ENCODE results near the gene NEURL2. TPM values are rescaled to one million over a fixed set of nuclear protein-coding genes. Genes with fewer than 3 reads are reported as not detected.

Gene NEURL2
- total RNA-seq, 1 donor from 2014 or later, result 4.0 TPM

DNA sequence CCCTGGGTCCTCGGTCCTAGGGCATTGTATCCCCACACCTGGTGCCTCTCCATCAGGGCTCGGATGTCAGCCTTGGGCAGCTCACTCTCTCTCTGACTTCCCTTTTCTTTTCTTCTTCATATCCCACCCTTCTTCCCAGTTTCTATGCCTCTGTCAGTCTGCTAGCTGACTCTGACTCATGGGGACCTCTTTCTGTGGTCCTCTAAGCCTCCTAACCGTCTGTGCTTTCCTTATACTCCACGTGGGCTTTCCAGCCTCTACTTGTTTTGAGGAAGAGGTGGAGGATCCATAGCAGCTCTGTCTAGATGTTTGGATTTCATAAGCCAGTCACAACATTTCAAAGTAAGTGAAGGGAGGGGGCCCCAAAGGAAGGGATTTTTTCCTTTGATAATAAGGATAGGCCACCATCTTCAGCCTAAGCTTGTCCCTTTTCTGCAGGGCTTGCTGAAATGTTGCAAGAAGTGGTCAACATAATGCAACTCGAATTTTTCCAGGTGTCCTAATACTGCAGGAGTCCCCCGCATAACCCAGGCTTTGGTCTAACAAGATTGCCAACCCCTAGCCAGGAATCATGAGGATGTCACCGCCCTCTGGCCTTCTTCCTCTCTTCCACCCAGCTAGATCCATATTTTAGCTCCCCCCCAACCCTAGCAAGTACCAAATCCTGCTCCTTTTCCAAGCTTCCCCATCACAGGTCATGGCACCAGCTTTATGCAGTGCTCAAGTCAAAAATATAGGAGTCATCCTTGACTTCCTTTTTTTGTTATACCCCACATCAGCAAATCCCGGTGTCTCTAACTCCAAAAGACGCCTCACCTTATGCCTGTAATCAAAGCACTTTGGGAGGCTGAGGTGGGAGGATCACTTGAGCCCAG, 29.7 kb upstream of the NEURL2 start:
- TF ChIP-seq, protein P1, sequence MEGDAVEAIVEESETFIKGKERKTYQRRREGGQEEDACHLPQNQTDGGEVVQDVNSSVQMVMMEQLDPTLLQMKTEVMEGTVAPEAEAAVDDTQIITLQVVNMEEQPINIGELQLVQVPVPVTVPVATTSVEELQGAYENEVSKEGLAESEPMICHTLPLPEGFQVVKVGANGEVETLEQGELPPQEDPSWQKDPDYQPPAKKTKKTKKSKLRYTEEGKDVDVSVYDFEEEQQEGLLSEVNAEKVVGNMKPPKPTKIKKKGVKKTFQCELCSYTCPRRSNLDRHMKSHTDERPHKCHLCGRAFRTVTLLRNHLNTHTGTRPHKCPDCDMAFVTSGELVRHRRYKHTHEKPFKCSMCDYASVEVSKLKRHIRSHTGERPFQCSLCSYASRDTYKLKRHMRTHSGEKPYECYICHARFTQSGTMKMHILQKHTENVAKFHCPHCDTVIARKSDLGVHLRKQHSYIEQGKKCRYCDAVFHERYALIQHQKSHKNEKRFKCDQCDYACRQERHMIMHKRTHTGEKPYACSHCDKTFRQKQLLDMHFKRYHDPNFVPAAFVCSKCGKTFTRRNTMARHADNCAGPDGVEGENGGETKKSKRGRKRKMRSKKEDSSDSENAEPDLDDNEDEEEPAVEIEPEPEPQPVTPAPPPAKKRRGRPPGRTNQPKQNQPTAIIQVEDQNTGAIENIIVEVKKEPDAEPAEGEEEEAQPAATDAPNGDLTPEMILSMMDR (IDR thresholded peaks at IDR 0.05), result no peak
- H3K4me3 ChIP-seq, result no peak overlapping the region
- intact Hi-C loops (cut with DNase I), result no loop called here
- no peak for DNase-seq (ENCODE audit: low spot score in 2 of 2)
- no peaks in the 10 kb centered on the region for H3K27me3 ChIP-seq
- H3K4me1 ChIP-seq, result peaks cover 7 to 16% of the 10 kb centered on the region in 2 donors
- H3K36me3 ChIP-seq, result no peaks in the 10 kb centered on the region
- H3K9me3 ChIP-seq, result no peaks in the 10 kb centered on the region
- H3K27ac ChIP-seq, result peak overlapping the region; percentile 33 to 50

DNA sequence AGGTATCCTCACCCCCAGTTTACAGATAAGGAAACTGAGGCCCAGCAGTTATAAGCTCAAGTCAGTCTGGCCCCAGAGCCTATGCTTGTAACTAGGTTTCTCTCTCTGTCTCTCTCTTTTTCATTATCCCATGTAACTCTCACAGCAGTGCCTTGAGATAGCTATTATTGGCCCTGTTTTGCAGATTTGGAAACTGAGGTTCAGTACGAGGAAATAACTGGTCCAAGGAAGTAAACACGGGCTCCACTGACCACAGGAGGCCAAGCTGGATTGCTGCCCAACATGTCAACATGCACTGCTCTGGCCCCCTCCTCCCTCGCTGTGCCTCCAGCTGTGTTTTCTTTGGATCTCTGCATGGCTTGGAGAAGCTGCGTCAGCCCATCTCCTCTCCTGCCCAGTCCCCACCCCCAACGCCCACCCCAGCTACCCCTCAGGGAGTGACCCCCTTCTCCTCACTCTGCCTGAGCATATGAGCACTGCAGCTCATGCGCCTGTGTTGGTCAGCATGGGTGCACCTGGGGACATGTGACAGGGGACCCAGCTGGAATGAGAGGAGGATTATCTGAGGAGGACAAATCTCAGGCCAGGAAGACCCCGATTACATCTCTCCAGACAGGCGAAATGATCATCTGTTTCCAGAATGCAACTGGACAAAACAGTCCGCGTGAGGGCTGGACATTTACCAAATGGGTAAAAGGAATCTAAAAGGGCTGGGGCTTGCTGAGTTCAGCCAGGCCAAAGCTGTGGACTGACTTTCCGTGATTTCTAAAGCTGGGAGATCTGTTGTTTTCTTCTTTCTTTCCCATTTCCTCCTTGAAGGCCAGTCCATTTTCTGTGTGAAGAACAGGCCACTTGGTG, 28.8 kb upstream of the NEURL2 start:
- DNase-seq (ENCODE audit: low spot score in 2 of 2), result no peak
- H3K9me3 ChIP-seq, result no peaks in the 10 kb centered on the region
- H3K4me3 ChIP-seq, result no peak overlapping the region
- no peaks in the 10 kb centered on the region for H3K27me3 ChIP-seq
- H3K27ac ChIP-seq, result peak overlapping the region; percentile 37 to 50
- intact Hi-C loops (cut with DNase I), result no loop called here
- H3K36me3 ChIP-seq, result no peaks in the 10 kb centered on the region
- peaks cover 7 to 16% of the 10 kb centered on the region in 2 donors for H3K4me1 ChIP-seq
- TF ChIP-seq, protein P1 (IDR thresholded peaks at IDR 0.05), result no peak

DNA sequence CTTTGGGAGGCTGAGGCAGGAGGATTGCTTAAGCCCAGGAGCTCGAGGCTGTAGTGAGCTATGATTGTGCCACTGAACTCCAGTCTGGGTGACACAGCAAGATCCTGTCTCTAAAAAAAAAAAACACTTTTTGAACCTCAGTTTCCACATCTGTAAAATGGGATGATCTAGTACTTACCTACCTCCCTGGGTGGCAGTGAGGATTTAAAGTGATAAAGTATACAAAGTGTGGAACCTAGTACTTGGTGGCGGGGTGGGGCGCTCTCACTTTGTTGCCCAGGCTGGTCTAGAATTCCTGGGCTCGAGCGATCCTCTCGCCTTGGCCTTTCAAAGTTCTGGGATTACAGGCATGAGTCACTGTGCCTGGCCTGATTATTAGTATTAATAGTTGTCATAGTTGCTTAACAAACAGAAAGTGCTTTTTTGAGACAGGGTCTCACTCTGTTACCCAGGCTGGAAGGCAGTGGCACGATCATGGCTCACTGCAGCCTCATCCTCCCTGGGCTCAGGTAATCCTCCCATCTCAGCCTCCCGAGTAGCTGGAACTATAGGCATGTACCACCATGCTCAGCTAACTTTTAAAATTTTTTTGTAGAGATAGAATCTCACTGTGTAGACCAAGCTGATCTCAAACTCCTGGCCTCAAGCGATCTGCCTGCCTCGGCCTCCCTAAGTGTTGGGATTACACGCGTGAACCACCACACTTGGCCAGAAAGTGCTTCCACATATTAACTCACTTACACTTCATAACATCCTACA, 27.9 kb upstream of the NEURL2 start:
- no peak overlapping the region for H3K4me3 ChIP-seq
- no peaks in the 10 kb centered on the region for H3K36me3 ChIP-seq
- H3K27me3 ChIP-seq, result no peaks in the 10 kb centered on the region
- H3K4me1 ChIP-seq, result peaks cover under 1 to 10% of the 10 kb centered on the region in 2 donors
- peak overlapping the region; percentile 37 to 50 for H3K27ac ChIP-seq
- no peaks in the 10 kb centered on the region for H3K9me3 ChIP-seq
- intact Hi-C loops (cut with DNase I), result no loop called here
- DNase-seq (ENCODE audit: low spot score in 2 of 2), result no peak
- TF ChIP-seq, protein P1 (IDR thresholded peaks at IDR 0.05), result no peak

DNA sequence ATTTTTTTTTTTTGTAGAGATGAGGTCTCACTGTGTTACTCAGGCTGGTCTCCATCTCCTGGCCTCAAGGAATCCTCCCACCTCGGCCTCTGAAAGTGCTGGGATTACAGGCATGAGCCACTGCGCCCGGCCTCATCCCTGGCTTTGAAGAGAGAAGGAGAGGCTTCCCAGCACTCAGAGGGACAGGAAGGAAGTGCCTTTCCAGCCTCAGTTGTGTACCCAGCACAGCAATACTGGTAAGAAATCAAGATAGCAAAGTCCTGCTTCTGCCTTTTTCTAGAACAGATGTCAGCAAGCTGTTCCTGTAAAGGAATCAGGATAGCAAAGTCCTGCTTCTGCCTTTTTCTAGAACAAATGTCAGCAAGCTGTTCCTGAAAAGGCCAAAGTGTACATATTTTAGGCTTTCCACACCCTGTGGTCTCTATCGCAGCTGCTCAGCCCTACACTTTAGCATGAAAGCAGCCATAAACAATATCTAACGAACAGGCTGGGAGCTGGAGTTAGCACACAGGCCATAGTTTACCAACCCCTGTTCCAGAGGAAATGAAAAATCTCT, 27.3 kb upstream of the NEURL2 start:
- no peaks in the 10 kb centered on the region for H3K36me3 ChIP-seq
- TF ChIP-seq, protein P1 (IDR thresholded peaks at IDR 0.05), result no peak
- DNase-seq (ENCODE audit: low spot score in 2 of 2), result no peak
- H3K27ac ChIP-seq, result peak overlapping the region; percentile 37 to 53
- intact Hi-C loops (cut with DNase I), result no loop called here
- H3K4me1 ChIP-seq, result peaks cover 0 to 10% of the 10 kb centered on the region in 2 donors
- no peaks in the 10 kb centered on the region for H3K9me3 ChIP-seq
- H3K27me3 ChIP-seq, result no peaks in the 10 kb centered on the region
- no peak overlapping the region for H3K4me3 ChIP-seq

DNA sequence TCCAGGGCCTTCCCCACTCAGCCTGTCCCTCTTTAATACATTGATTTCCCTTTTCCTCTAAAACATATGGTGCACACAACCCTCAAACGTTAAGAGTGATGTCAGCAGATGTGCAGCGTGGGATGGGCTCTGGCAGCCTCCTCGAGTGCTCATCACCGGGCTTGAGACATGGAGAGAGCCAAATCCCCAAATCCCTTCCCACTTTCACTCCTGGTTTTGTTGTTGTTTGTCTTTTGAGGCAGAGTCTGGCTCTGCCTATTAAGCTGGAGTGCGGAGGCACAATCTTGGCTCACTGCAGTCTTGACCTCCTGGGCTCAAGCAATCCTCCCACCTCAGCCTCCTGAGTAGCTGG, 26.8 kb upstream of the NEURL2 start:
- Histone ChIP-seq H3K27me3 (no peaks in the 10 kb centered on the region), H3K4me3 (no peak overlapping the region), H3K36me3 (no peaks in the 10 kb centered on the region), H3K9me3 (no peaks in the 10 kb centered on the region), H3K4me1 (peaks cover 0 to 10% of the 10 kb centered on the region in 2 donors), H3K27ac (peak overlapping the region; percentile 37 to 53)
- no peak for DNase-seq (ENCODE audit: low spot score in 2 of 2)
- intact Hi-C loops (cut with DNase I), result no loop called here
- TF ChIP-seq, protein P1 (IDR thresholded peaks at IDR 0.05), result no peak
